Tibial nerve (tissue), 4 donors: ENCODE results near the gene MEDAG. TPM values are rescaled to one million over a fixed set of nuclear protein-coding genes. Genes with fewer than 3 reads are reported as not detected.
A peak's percentile ranks its signal among the peaks of the same experiment; 100 is the strongest.

Experiments
- DNase-seq, 2 donors: peaks; one replicate each; pipeline ENCODE4 v3.0.0-alpha.2; 2019; ENCODE audit warnings: low spot score in 2 of 2
- H3K27ac ChIP-seq, 4 donors: fragments of 200-600 bp; sonication (generic) in 3 of 4; one replicate each; pipeline ENCODE4 v1.5.1; 2017 to 2019; ENCODE audit warnings: mild to moderate bottlenecking in 1 of 4
- H3K27me3 ChIP-seq, 2 donors: fragments of 200-600 bp; sonication (generic) in 1 of 2; one replicate each; pipeline versions ENCODE4 v1.5.1 to v1.6.0; 2017 to 2019
- H3K36me3 ChIP-seq, 3 donors: fragments of 200-600 bp; sonication (generic); one replicate each; pipeline ENCODE4 v1.5.1; 2018 to 2019
- H3K4me1 ChIP-seq, 4 donors: fragments of 200-600 bp; sonication (generic) in 3 of 4; one replicate each; pipeline ENCODE4 v1.5.1; 2017 to 2019
- H3K4me3 ChIP-seq, 4 donors: fragments of 200-600 bp; sonication (generic) in 3 of 4; one replicate each; pipeline ENCODE4 v1.5.1; 2017 to 2019; ENCODE audit warnings: mild to moderate bottlenecking in 1 of 4, moderate library complexity in 1 of 4
- H3K9me3 ChIP-seq, 4 donors: fragments of 200-600 bp; sonication (generic) in 3 of 4; one replicate each; pipeline ENCODE4 v1.5.1; 2017 to 2019
- EP300 ChIP-seq, 2 donors: sonication (generic); formaldehyde crosslinking; IDR thresholded peaks; one replicate each; pipeline ENCODE4 v1.6.1; 2017; ENCODE audit warnings: antibody characterized with exemption in 2 of 2, mild to moderate bottlenecking in 1 of 2
- POLR2A ChIP-seq, 2 donors: fragments of 450-650 bp; IDR thresholded peaks; one replicate each; pipeline ENCODE4 v1.6.1; 2017; ENCODE audit warnings: antibody characterized with exemption in 2 of 2, mild to moderate bottlenecking in 2 of 2, moderate library complexity in 2 of 2
- WGBS, 2 donors: methylation state at CpG; one replicate each; pipeline ENCODE4 v1.1.5; 2018; 5-methylcytosine and 5-hydroxymethylcytosine counted together
- total RNA-seq, 4 donors: library from RNA; depleted of rRNA; stranded (reverse); fragments of >200 nt; gene quantifications; one replicate each; pipeline ENCODE4 v1.1.0, GENCODE V29; 2016
- TF ChIP-seq, protein P1 (sequence below), 5 experiments: fragments of 200-600 bp in 3 of 5; fragments of 450-650 bp in 2 of 5; sonication (generic) in 3 of 5; IDR thresholded peaks; one replicate each; pipeline ENCODE4 v1.5.1; 2016 to 2019; ENCODE audit warnings: antibody characterized with exemption in 5 of 5, mild to moderate bottlenecking in 3 of 5, moderate library complexity in 2 of 5

The MEDAG gene
- total RNA-seq, 4 donors from 2014 or later: 95.1 to 151 (median 122) TPM

- DNase-seq: no peak
- no peaks in the 10 kb centered on the region for H3K27me3 ChIP-seq
- no peak within 1 kb of the TSS for H3K27ac ChIP-seq
- 28 to 33% methylated on average over 32 of the region's 32 CpGs for WGBS, 2 donors
- no peaks in the 10 kb centered on the region for H3K4me1 ChIP-seq
- no peaks in the 10 kb centered on the region for H3K36me3 ChIP-seq
- H3K4me3 ChIP-seq: peak within 1 kb of the TSS in 1 of 4 donors; percentile 1
- no peaks in the 10 kb centered on the region for H3K9me3 ChIP-seq
- TF ChIP-seq, protein P1, sequence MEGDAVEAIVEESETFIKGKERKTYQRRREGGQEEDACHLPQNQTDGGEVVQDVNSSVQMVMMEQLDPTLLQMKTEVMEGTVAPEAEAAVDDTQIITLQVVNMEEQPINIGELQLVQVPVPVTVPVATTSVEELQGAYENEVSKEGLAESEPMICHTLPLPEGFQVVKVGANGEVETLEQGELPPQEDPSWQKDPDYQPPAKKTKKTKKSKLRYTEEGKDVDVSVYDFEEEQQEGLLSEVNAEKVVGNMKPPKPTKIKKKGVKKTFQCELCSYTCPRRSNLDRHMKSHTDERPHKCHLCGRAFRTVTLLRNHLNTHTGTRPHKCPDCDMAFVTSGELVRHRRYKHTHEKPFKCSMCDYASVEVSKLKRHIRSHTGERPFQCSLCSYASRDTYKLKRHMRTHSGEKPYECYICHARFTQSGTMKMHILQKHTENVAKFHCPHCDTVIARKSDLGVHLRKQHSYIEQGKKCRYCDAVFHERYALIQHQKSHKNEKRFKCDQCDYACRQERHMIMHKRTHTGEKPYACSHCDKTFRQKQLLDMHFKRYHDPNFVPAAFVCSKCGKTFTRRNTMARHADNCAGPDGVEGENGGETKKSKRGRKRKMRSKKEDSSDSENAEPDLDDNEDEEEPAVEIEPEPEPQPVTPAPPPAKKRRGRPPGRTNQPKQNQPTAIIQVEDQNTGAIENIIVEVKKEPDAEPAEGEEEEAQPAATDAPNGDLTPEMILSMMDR (IDR thresholded peaks at IDR 0.05): no peak
- TF ChIP-seq EP300 (IDR thresholded peaks at IDR 0.05) (no peak), POLR2A (IDR thresholded peaks at IDR 0.05) (no peak)
Measured at GRCh38 chr13:30932481-30933353, 26.6 kb downstream of the MEDAG start, which contains the start of gene TEX26. TSS of gene TEX26 (plus strand) at chr13:30932656. CDS start at chr13:30932716, 60 bp downstream.

DNA sequence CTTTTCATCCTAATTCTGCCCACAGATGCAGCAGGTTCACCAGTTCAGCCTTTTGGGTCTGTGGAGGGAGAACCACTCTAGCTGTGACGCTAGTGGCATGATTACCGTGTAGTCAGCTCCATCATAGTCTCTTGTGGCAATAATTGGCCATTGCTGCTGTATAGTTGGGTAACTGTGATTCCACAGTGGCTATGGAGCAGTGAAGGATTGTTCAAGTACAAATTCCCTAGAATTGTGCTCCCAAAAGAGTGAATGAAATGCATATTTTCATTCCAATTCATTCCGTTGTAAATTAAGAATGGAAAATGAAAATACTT, 27.2 kb downstream of the MEDAG start:
- no peak overlapping the region for H3K27ac ChIP-seq
- H3K36me3 ChIP-seq: no peaks in the 10 kb centered on the region
- no peaks in the 10 kb centered on the region for H3K4me1 ChIP-seq
- TF ChIP-seq, protein P1 (IDR thresholded peaks at IDR 0.05): no peak
- no peak for TF ChIP-seq EP300 (IDR thresholded peaks at IDR 0.05)
- no peak for TF ChIP-seq POLR2A (IDR thresholded peaks at IDR 0.05)
- H3K9me3 ChIP-seq: peaks cover 0 to 5% (median 0%) of the 10 kb centered on the region in 4 donors
- no peaks in the 10 kb centered on the region for H3K27me3 ChIP-seq
- DNase-seq: no peak
- WGBS, 2 donors: 71 to 82% methylated on average over 3 of the region's 3 CpGs
- H3K4me3 ChIP-seq: no peak overlapping the region

DNA sequence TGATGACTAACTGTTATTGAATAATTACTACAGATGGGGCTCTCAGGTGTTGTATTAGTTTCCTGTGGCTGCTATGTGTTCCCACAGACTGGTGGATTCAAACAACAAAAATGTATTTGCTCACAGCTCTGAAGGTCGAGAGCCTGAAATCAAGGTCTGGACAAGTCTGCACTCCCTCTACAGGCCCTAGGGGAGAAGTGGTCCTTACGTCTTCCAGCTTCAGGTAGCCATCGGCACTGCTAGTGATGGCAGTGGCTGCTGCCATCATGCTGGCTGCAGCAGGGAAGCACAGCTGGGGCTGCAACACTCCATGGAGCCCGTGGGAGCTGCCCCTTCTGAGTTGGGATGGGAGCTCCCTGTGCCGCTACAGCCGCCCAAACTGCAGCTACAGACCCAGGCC, 28.3 kb downstream of the MEDAG start:
- Histone ChIP-seq H3K36me3 (no peaks in the 10 kb centered on the region), H3K4me1 (no peaks in the 10 kb centered on the region), H3K9me3 (peaks cover 0 to 11% (median 0%) of the 10 kb centered on the region in 4 donors), H3K4me3 (no peak overlapping the region), H3K27ac (no peak overlapping the region), H3K27me3 (no peaks in the 10 kb centered on the region)
- 63 to 75% methylated on average over 2 of the region's 6 CpGs for WGBS, 2 donors
- DNase-seq: no peak
- TF ChIP-seq POLR2A (IDR thresholded peaks at IDR 0.05): no peak
- TF ChIP-seq, protein P1 (IDR thresholded peaks at IDR 0.05): no peak
- no peak for TF ChIP-seq EP300 (IDR thresholded peaks at IDR 0.05)

DNA sequence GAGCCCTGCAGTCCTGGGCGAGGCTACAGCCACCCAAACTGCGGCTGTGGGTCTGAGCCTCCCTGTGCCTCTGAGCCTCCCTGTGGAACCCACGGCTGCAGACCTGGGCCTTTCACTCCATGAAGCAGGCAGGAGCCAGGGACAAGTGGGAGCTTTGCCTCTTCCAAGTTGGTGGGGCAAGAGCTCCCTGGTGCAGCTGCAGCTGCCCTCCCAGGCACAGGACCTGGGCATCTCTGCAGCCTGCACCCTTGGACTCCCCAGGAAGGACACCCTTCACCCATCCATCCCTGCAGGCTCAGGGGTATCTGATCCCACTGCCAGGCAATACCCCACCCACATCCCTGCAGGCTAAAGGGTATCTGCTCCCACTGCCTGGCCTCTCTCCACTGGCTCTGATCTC, 28.7 kb downstream of the MEDAG start:
- H3K27ac ChIP-seq: no peak overlapping the region
- H3K27me3 ChIP-seq: no peaks in the 10 kb centered on the region
- 90 to 100% methylated on average over 1 to 3 of the region's 3 CpGs for WGBS, 2 donors
- no peak for TF ChIP-seq EP300 (IDR thresholded peaks at IDR 0.05)
- TF ChIP-seq, protein P1 (IDR thresholded peaks at IDR 0.05): no peak
- no peak for TF ChIP-seq POLR2A (IDR thresholded peaks at IDR 0.05)
- no peaks in the 10 kb centered on the region for H3K4me1 ChIP-seq
- DNase-seq: no peak
- H3K36me3 ChIP-seq: no peaks in the 10 kb centered on the region
- H3K4me3 ChIP-seq: no peak overlapping the region
- H3K9me3 ChIP-seq: peaks cover 0 to 11% (median 0%) of the 10 kb centered on the region in 4 donors

GRCh38 chr13:30936971-30937370, 30.9 kb downstream of the MEDAG start:
- Histone ChIP-seq H3K4me1 (no peaks in the 10 kb centered on the region), H3K27ac (no peak overlapping the region), H3K4me3 (no peak overlapping the region), H3K27me3 (no peaks in the 10 kb centered on the region), H3K36me3 (no peaks in the 10 kb centered on the region), H3K9me3 (peaks cover 0 to 11% (median 0%) of the 10 kb centered on the region in 4 donors)
- 82 to 83% methylated on average over 4 of the region's 4 CpGs for WGBS, 2 donors
- TF ChIP-seq POLR2A (IDR thresholded peaks at IDR 0.05) (no peak), EP300 (IDR thresholded peaks at IDR 0.05) (no peak)
- TF ChIP-seq, protein P1 (IDR thresholded peaks at IDR 0.05): no peak
- DNase-seq: no peak
